Nephron (organoid): ENCODE measurements around the gene MANSC1.

Experiments used
- H3K27ac Mint-ChIP-seq, 3 experiments: 2 replicates each; pipeline ENCODE4 v1.8.0; 2020; ENCODE audit warnings: mixed read lengths in 3 of 3, mild to moderate bottlenecking in 2 of 3, moderate library complexity in 1 of 3
- H3K27me3 Mint-ChIP-seq: 2 replicates; pipeline ENCODE4 v1.8.0; 2021; ENCODE audit warnings: low read depth, mild to moderate bottlenecking, moderate library complexity, mixed read lengths
- H3K36me3 Mint-ChIP-seq: 2 replicates; pipeline ENCODE4 v1.8.0; 2020; ENCODE audit warnings: low read depth, mixed read lengths
- H3K4me1 Mint-ChIP-seq: 2 replicates; pipeline ENCODE4 v1.8.0; 2020; ENCODE audit warnings: mixed read lengths
- H3K4me3 Mint-ChIP-seq, 3 experiments: 2 replicates each; pipeline ENCODE4 v1.8.0; 2020; ENCODE audit warnings: mild to moderate bottlenecking in 3 of 3, mixed read lengths in 3 of 3, moderate library complexity in 2 of 3
- H3K9me3 Mint-ChIP-seq: 2 replicates; pipeline ENCODE4 v1.8.0; 2020; ENCODE audit warnings: mixed read lengths
- TF ChIP-seq, protein P1 (sequence below), 3 experiments: fragments of 200-600 bp; sonication (generic); IDR thresholded peaks; one replicate each; pipeline ENCODE4 v1.5.0; 2021; ENCODE audit warnings: antibody characterized with exemption in 3 of 3; ENCODE audit not compliant: unreplicated experiment in 3 of 3

Gene MANSC1

DNA sequence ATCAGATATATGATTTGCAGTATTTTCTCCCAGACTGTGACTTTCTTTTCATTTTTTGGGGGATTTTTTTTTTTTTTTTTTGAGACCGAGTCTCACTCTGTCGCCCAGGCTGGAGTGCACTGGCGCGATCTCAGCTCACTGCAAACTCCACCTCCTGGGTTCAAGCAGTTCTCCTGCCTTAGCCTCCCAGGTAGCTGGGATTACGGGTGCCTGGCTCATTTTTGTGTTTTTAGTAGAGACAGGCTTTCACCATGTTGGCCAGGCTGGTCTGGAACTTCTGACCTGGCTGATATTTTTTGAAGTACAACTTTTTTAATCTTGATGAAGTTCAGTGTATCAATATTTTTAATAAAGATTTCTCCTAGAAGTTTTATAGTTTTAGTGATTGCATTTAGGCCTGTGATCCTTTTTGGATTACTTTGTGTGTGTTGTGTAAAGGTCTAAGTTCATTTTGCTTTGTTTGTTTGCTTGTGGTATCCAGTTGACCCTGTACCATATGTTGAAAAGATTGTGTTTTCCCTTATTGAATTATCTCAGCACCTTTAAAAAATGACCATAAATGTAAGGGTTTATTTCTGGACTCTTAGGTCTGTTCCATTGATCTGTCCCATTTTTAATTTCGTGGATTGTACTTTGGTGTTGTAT is 31.0 kb upstream of the MANSC1 start:
- TF ChIP-seq, protein P1, sequence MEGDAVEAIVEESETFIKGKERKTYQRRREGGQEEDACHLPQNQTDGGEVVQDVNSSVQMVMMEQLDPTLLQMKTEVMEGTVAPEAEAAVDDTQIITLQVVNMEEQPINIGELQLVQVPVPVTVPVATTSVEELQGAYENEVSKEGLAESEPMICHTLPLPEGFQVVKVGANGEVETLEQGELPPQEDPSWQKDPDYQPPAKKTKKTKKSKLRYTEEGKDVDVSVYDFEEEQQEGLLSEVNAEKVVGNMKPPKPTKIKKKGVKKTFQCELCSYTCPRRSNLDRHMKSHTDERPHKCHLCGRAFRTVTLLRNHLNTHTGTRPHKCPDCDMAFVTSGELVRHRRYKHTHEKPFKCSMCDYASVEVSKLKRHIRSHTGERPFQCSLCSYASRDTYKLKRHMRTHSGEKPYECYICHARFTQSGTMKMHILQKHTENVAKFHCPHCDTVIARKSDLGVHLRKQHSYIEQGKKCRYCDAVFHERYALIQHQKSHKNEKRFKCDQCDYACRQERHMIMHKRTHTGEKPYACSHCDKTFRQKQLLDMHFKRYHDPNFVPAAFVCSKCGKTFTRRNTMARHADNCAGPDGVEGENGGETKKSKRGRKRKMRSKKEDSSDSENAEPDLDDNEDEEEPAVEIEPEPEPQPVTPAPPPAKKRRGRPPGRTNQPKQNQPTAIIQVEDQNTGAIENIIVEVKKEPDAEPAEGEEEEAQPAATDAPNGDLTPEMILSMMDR (IDR thresholded peaks at IDR 0.05; ENCODE audit: unreplicated experiment in 3 of 3) = no peak
- Mint-ChIP-seq H3K4me3 (no peak overlapping the region), H3K4me1 (peaks cover 15% of the 10 kb centered on the region), H3K27me3 (no peaks in the 10 kb centered on the region), H3K36me3 (peaks cover 23% of the 10 kb centered on the region), H3K27ac (no peak overlapping the region), H3K9me3 (no peaks in the 10 kb centered on the region)

DNA sequence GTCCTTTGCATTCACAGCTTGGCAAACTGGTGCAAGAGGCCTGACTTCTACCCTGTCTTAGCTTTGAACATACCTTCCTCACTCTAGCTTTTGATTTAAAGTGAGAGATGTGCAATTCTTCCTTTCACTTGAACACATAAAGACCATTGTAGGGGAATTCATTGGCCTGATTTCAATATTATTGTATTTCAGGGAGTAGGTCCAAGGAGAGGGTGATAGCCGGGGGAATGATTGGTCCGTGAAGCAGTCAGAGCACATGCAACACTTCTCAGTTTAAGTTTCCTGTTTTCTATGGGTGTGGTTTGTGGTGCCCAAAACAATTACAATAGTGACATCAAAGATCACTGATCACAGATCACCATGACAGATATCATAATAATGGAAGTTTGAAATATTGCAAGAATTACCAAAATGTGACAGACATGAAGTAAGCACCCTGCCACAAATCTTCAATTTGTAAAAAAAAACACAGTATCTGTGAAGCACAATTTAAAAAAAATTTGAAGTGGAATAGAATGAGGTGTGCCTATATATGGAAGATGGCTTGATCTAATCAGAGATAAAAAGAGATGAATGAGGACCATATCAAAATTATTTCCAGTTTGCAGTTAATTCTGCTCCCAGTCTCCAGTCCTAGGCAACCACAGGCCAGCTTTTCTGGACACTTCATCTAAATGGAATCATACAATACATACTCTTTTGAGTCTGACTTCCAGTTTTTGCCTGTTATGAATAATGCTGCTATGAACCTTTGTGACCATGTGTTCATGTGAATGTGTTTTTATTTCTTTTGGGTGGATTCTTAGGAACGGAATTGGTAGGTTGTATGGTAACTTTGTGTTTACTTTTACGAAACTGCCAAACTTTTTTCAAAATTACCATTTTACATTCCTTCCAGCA is 30.0 kb upstream of the MANSC1 start:
- H3K4me3 Mint-ChIP-seq = no peak overlapping the region
- H3K27me3 Mint-ChIP-seq = no peaks in the 10 kb centered on the region
- TF ChIP-seq, protein P1 (IDR thresholded peaks at IDR 0.05; ENCODE audit: unreplicated experiment in 3 of 3) = no peak
- peaks cover 13% of the 10 kb centered on the region for H3K4me1 Mint-ChIP-seq
- no peaks in the 10 kb centered on the region for H3K9me3 Mint-ChIP-seq
- H3K27ac Mint-ChIP-seq = peak overlapping the region in 2 of 3 experiments; percentile 3 to 24
- peaks cover 23% of the 10 kb centered on the region for H3K36me3 Mint-ChIP-seq

DNA sequence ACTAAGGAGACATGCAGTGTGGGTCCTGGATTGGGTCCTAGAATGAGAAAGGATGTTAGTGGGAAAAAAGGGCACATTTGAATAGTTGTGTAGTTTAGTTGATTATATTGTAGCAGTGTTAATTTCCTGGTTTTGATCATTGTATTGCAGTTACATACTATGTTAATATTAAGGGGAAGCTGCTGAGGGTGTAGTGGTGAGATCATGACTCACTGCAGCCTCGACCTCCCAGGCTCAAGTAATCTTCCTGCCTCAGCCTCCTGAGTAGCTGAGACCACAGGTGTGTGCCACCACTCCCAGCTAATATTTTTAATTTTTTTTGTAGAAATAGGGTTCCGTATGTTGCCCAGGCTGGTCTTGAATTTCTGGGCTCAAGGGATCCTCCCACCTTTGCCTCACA is 28.6 kb upstream of the MANSC1 start:
- TF ChIP-seq, protein P1 (IDR thresholded peaks at IDR 0.05; ENCODE audit: unreplicated experiment in 3 of 3) = no peak
- H3K27me3 Mint-ChIP-seq = no peaks in the 10 kb centered on the region
- H3K9me3 Mint-ChIP-seq = no peaks in the 10 kb centered on the region

DNA sequence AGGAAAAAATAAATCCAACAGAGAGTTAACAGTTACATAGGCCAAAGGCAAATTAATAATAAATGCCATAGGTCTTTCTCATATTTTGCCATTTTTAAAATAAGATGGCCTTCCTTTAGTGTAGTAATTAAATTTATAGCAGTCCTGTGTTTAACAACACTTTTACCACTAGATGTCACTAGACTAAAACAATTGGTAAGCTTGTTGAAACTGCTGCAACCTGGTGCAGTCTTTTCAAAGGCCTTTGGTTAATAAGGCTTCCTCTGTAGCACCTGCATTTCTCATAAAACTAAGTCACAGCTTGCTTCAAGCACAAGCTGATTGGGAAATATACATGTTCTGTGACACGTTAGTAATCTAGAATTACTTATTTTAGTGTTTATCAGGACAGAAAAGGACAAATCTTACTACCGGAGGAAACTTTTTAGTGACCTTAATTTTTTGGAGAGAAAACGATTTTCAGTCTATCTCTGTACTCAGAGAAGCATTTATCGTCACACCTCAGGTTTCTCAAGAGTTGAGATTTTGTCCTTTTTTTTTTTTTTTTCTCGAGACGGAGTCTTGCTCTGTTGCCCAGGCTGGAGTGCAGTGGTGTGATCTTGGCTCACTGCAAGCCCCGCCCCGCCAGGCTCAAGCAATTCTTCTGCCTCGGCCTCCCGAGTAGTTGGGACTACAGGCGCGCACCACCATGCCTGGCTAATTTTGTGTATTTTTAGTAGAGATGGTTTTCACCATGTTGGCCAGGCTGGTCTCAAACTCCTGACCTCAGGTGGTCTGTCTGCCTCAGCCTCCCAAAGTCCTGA is 26.8 kb upstream of the MANSC1 start:
- Mint-ChIP-seq H3K27ac (peak overlapping the region in 1 of 3 experiments; percentile 22), H3K4me3 (no peak overlapping the region), H3K4me1 (peaks cover 6% of the 10 kb centered on the region), H3K27me3 (no peaks in the 10 kb centered on the region), H3K36me3 (peaks cover 11% of the 10 kb centered on the region), H3K9me3 (no peaks in the 10 kb centered on the region)
- TF ChIP-seq, protein P1 (IDR thresholded peaks at IDR 0.05; ENCODE audit: unreplicated experiment in 3 of 3) = peak; percentile 68 to 78 (median 77)

More for the DNA sequence above, 28.6 kb upstream of the MANSC1 start:
- Mint-ChIP-seq H3K4me1 (peaks cover 6% of the 10 kb centered on the region), H3K36me3 (peaks cover 15% of the 10 kb centered on the region), H3K27ac (peak overlapping the region in 1 of 3 experiments; percentile 10), H3K4me3 (no peak overlapping the region)

DNA sequence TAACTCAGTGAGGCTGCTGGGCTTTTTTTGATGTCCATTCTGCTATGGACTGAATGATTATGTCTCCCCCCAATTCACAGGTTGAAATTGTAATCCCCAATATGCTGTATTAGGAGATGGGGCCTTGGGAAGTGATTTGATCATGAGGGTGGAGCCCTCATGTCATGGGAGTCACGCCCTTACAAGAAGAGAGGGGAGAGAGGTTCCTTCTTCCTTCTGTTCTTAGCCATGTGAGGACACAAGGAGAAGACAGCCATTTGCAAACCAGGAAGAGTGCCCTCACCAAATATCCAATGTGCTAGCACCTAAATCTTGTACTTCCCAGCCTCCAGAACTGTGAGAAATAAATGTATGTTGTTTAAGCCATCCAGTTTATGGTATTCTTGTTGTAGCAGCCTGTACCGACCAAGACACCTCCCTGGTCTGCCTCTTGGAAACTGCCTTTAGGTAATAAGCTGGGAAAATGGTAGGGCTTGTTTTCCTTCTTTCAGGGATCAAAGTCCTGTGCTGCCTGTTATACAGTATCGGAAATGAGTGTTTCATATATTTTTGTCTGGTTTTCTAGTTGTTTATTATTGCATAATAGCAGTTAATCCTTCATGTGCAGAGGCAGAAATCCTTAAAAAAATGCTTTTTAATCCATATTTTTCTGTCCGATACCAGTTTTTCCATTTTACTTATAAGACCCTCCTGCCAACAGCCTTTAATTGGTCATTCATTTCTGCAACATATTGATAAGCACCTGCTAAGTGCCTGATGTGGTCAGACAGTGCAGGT is 23.1 kb upstream of the MANSC1 start:
- H3K9me3 Mint-ChIP-seq = no peaks in the 10 kb centered on the region
- TF ChIP-seq, protein P1 (IDR thresholded peaks at IDR 0.05; ENCODE audit: unreplicated experiment in 3 of 3) = no peak
- no peak overlapping the region for H3K27ac Mint-ChIP-seq
- H3K4me3 Mint-ChIP-seq = no peak overlapping the region
- no peaks in the 10 kb centered on the region for H3K4me1 Mint-ChIP-seq
- no peaks in the 10 kb centered on the region for H3K27me3 Mint-ChIP-seq
- peaks cover 15% of the 10 kb centered on the region for H3K36me3 Mint-ChIP-seq
